AG04449 (cell line): ENCODE results near the gene CIAO2B.
"Not testable (repeated sequence)": the region's sequence is repeated elsewhere in the genome, so short reads cannot be mapped to it uniquely, and the experiment has no call there.

Experiments
- CTCF ChIA-PET: fragments of 350-600 bp; formaldehyde crosslinking; extraction: SDS; loops from one replicate; lab custom pipeline; 2021; ENCODE audit warnings: antibody characterized with exemption; lab: Yijun Ruan, JAX
- POLR2A ChIA-PET: fragments of 400-600, 350-600 bp; formaldehyde crosslinking; extraction: SDS; loops from one replicate; lab custom pipeline; 2020; ENCODE audit warnings: antibody characterized with exemption, inconsistent platforms; lab: Yijun Ruan, JAX
- DNase-seq: peaks from one replicate; pipeline ENCODE4 v3.0.0-alpha.2; 2010; ENCODE audit warnings: low read depth, low spot score
- H3K4me3 ChIP-seq: 2 replicates; pipeline ENCODE4 v1.5.1; 2011; ENCODE audit warnings: low read depth, mild to moderate bottlenecking, control low read depth, low read length
- TF ChIP-seq, protein P1 (sequence below): IDR thresholded peaks from one replicate; pipeline ENCODE4 v1.5.1; 2011; ENCODE audit warnings: mild to moderate bottlenecking, moderate library complexity, low read length, control low read depth, inconsistent platforms; ENCODE audit not compliant: insufficient read depth; ENCODE audit errors: missing control alignments

Gene CIAO2B

DNA sequence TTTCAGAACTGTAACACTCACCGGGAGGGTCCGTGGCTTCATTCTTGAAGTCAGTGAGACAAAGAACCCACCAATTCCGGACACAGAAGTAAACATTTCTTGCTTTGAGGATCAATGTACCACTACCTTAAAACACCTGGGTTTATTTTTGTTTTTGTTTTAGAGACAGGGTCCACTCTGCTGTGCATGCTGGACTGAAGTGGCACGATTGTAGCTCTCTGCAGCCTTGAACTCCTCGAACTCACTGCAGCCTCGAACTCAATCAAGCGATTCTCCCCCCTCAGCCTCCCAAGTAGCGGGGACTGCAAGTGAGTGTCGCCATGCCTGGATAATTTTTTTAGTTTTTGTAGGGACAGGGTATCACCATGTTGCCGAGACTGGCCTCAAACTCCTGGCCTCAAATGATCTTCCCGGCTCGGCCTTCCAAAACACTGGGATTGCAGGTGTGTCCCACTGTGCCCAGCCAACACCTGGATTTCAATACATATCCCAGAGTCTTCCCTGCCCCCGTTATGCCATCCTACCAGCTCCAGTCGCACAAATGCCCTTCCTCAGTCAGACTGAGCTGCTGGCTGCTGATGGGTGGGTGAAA is 41.2 kb upstream of the CIAO2B start:
- TF ChIP-seq, protein P1, sequence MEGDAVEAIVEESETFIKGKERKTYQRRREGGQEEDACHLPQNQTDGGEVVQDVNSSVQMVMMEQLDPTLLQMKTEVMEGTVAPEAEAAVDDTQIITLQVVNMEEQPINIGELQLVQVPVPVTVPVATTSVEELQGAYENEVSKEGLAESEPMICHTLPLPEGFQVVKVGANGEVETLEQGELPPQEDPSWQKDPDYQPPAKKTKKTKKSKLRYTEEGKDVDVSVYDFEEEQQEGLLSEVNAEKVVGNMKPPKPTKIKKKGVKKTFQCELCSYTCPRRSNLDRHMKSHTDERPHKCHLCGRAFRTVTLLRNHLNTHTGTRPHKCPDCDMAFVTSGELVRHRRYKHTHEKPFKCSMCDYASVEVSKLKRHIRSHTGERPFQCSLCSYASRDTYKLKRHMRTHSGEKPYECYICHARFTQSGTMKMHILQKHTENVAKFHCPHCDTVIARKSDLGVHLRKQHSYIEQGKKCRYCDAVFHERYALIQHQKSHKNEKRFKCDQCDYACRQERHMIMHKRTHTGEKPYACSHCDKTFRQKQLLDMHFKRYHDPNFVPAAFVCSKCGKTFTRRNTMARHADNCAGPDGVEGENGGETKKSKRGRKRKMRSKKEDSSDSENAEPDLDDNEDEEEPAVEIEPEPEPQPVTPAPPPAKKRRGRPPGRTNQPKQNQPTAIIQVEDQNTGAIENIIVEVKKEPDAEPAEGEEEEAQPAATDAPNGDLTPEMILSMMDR = no peak
- H3K4me3 ChIP-seq = no peak overlapping the region
- DNase-seq = no peak
- CTCF ChIA-PET = interaction anchor here (0.9 to 12.6 kb wide), 19 partner anchors 9 to 210 kb away, joined by 3 to 241 read pairs (median 4); partner anchors contain the start of genes B3GNT9, CES3, CES4A and EXOC3L1
- POLR2A ChIA-PET = no interaction called here

DNA sequence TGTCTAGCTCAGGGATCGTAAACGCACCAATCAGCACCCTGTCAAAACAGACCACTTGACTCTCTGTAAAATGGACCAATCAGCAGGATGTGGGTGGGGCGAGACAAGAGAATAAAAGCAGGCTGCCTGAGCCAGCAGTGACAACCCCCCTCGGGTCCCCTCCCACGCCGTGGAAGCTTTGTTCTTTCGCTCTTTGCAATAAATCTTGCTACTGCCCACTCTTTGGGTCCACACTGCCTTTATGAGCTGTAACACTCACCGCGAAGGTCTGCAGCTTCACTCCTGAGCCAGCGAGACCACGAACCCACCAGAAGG is 40.7 kb upstream of the CIAO2B start:
- CTCF ChIA-PET = interaction anchor here (0.9 to 12.6 kb wide), 7 partner anchors 14 to 211 kb away, joined by 3 to 241 read pairs (median 7); partner anchors contain the start of genes B3GNT9, CES3, EXOC3L1 and FBXL8
- DNase-seq, H3K4me3 ChIP-seq, POLR2A ChIA-PET: not testable (repeated sequence)

DNA sequence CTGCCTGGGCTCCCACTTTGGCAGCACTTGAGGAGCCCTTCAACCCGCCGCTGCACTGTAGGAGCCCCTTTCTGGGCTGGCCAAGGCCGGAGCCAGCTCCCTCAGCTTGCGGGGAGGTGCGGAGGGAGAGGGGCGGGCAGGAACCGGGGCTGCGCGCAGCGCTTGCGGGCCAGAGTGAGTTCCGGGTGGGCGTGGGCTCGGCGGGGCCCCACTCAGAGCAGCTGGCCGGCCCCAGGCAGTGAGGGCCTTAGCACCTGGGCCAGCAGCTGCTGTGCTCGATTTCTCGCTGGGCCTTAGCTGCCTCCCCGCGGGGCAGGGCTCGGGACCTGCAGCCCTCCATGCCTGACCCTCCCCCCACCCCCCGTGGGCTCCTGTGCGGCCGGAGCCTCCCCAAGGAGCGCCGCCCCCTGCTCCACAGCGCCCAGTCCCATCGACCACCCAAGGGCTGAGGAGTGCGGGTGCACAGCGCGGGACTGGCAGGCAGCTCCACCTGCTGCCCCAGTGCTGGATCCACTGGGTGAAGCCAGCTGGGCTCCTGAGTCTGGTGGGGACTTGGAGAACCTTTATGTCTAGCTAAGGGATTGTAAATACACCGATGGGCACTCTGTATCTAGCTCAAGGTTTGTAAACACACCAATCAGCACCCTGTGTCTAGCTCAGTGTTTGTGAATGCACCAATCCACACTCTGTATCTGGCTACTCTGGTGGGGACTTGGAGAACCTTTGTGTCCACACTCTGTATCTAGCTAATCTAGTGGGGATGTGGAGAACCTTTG is 40.1 kb upstream of the CIAO2B start:
- CTCF ChIA-PET = interaction anchor here (0.9 to 12.6 kb wide), 8 partner anchors 13 to 211 kb away, joined by 3 to 241 read pairs (median 10); partner anchors contain the start of genes B3GNT9, CES3, EXOC3L1 and FBXL8
- POLR2A ChIA-PET, H3K4me3 ChIP-seq, DNase-seq: not testable (repeated sequence)

DNA sequence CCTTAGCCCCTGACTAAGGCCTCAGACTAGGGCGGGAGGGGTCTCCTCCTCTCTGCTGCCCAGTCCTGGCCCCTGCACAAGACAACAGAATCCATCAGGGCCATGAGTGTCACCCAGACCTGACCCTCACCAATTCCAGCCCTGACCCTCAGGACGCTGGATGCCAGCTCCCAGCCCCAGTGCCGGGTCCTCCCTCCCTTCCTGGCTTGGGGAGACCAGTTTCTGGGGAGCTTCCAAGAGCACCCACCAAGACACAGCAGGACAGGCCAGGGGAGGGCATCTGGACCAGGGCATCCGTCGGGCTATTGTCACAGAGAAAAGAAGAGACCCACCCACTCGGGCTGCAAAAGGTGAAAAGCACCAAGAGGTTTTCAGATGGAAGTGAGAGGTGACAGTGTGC is 39.5 kb upstream of the CIAO2B start:
- H3K4me3 ChIP-seq = no peak overlapping the region
- CTCF ChIA-PET = interaction anchor here (1.0 to 12.6 kb wide), 7 partner anchors 11 to 212 kb away, joined by 4 to 241 read pairs (median 12); partner anchors contain the start of genes B3GNT9, CES3, EXOC3L1 and FBXL8
- TF ChIP-seq, protein P1 = no peak
- POLR2A ChIA-PET = no interaction called here
- DNase-seq = no peak

DNA sequence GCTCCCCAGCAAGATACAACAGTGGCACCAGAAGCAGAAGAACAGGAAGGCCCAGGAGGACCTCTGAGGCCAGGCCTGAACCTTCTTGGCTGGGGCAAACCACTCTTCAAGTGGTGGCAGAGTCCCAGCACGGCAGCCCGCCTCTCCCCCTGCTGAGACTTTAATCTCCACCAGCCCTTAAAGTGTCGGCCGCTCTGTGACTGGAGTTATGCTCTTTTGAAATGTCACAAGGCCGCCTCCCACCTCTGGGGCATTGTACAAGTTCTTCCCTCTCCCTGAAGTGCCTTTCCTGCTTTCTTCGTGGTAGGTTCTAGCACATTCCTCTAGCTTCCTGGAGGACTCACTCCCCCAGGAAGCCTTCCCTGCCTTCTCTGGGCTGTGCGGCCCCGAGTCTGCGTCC is 38.8 kb upstream of the CIAO2B start:
- ChIA-PET POLR2A (no interaction called here), CTCF (interaction anchor here (1.0 to 12.6 kb wide), 9 partner anchors 11 to 213 kb away, joined by 4 to 241 read pairs (median 7); partner anchors contain the start of genes B3GNT9, CES3, EXOC3L1 and FBXL8)
- TF ChIP-seq, protein P1 = no peak
- no peak for DNase-seq
- H3K4me3 ChIP-seq = no peak overlapping the region

GRCh38 chr16:66970775-66971720 is 36.8 kb upstream of the CIAO2B start:
- ChIA-PET POLR2A (no interaction called here), CTCF (interaction anchor here (1.0 to 12.6 kb wide), 10 partner anchors 9 to 214 kb away, joined by 3 to 241 read pairs (median 9); partner anchors contain the start of genes B3GNT9, CES3, EXOC3L1 and FBXL8)
- TF ChIP-seq, protein P1 = no peak
- no peak for DNase-seq
- H3K4me3 ChIP-seq = no peak overlapping the region
